Activated T-cell treated with anti-CD3 and anti-CD28 coated beads for 24 hours (primary cell): ENCODE measurements around the gene SCART1.
"Not testable (repeated sequence)": the region's sequence is repeated elsewhere in the genome, so short reads cannot be mapped to it uniquely, and the experiment has no call there.

Experiments used
- DNase-seq: peaks from one replicate; pipeline ENCODE4 v3.0.0-alpha.2; 2020; ENCODE audit warnings: low read depth

The SCART1 gene

GRCh38 chr10:133453516-133454203 lies at the start of gene SCART1:
TSS of gene SCART1 (plus strand) at chr10:133453945. CDS start at chr10:133453998, 53 bp downstream.
- no peak for DNase-seq

- no peak for DNase-seq
Observed at GRCh38 chr10:133405272-133405671, 48.5 kb upstream of the SCART1 start.

- DNase-seq: no peak
Observed at GRCh38 chr10:133405844-133406527, 47.8 kb upstream of the SCART1 start.

- no peak for DNase-seq
Observed at GRCh38 chr10:133411523-133412380, 42.0 kb upstream of the SCART1 start.

DNA sequence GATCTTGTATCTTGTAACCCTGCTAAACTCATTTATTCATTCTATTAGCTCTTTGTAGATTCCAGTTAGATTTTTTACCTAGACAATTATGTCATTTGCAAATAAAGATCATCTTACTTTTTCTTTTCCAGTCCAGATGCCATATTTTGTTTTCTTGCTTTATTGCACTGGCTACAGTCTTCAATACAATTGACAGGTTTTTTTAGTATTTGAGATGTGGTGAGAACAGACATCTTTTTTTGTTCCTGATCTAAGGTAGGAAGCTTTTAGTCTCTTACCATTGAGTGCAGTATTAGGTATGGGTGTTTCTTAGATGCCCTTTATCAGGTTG lies 41.4 kb upstream of the SCART1 start:
- DNase-seq: no peak

DNA sequence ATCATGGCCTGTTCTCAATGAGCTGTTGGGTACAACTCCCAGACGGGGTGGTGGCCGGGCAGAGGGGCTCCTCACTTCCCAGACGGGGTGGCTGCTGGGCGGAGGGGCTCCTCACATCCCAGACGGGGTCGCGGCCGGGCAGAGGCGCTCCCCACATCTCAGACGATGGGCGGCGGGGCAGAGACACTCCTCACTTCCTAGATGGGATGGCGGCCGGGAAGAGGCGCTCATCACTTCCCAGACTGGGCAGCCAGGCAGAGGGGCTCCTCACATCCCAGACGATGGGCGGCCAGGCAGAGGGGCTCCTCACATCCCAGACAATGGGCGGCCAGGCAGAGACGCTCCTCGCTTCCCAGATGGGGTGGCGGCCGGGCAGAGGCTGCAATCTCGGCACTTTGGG lies 39.3 kb upstream of the SCART1 start:
- DNase-seq: not testable (repeated sequence)

GRCh38 chr10:133415752-133416151 lies 38.0 kb upstream of the SCART1 start:
- DNase-seq: no peak

DNA sequence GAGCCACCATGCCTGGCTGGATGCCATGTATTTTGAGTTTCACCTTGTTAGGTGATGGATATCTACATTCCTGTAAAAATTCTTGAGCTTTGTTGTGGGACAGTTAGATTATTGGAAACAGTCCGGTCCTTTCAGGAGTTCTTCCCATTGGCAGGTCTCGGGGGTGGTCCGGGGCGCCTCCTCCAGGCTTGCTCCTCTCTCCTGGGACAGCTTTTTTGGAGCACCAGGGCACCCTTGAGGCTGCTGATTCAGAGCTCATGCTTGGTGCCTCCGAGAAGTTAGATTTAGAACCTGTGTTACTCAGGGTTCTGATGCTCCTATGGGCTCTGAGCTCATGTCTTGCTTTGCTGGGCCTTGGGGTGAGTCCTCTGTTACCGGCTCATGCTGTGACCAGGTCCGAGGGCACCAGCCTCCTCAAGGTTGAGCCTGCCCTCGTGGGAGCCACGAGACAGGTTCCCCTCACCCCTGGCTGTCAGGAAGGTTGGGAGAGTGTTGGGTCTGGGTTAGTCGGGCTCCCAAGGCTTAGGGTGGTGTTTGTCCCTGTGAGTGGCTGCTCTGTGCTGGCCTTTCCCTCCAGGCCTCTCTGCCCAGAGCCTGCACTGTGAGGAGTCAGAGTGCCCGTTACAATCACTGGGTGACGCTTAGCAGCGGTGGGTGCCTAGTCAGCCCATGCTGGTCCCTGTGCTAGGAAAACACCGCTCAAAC lies 35.3 kb upstream of the SCART1 start:
- no peak for DNase-seq

- no peak for DNase-seq
Observed at GRCh38 chr10:133419211-133419950, 34.4 kb upstream of the SCART1 start.

DNA sequence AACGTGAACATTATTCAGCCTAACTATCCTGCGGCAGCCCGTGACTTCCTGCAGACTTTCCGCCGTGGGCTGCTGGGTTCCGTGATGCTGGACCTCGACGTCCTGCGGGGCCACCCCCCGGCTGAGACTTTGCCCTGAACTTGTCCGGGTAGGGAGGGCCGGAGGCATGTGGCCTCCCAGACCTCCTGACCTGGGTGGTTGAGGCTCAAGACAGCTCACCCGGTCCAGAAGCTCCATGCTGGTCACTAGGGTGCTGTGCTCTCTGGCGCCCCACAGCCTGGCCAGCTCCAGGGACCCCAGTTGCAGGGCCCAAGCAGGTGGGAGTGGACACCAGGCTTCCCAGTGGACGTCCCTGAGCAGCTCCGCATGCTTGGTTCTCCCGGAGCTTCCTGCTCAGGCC lies 33.7 kb upstream of the SCART1 start:
- DNase-seq: no peak

GRCh38 chr10:133420579-133420978 lies 33.2 kb upstream of the SCART1 start:
- DNase-seq: no peak

DNA sequence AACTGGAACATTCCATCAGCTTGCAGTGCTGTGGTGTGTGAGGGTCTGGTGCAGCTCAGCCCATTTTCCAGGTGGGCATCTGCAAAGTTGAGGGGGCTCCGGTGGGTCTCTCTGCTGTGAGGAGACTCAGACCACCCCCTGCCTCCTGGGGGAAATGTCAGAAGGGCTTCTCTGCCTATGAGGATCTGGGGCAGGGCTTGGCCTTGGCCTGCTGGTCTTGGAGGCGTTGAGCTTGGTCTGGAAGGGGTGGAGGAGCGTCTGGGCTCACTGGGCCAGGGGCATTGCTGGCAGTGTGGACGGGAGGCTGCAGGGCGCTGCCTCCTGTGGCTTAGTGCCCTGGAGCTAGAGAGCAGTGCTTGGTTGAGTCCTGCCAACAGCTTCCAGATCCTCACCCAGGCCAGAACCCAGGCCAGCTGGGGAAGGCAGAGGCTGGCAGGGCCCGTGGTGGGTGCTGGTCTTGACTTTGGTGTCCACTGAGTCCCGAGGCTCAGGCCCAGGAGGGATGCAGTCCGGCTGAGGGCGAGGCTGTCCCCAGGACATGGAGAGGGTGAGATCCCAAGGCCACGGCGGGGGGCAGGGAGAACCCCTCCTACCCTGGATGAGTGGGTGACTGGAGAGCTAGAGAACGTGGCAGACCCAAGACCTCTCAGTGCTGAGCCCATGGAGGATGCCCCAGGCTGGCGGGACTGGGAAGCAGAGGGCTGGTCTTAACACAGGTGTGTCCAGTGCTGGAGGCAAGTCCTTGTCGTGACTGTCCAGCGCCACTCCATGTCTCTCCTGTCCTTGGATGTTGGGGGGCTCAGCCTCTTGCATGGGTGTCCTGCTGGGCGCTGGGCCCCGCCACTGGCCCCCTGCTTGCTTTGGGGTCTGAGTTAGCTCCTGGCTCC lies 32.2 kb upstream of the SCART1 start:
- no peak for DNase-seq

- no peak for DNase-seq
Observed at GRCh38 chr10:133422223-133422806, 31.4 kb upstream of the SCART1 start.

DNA sequence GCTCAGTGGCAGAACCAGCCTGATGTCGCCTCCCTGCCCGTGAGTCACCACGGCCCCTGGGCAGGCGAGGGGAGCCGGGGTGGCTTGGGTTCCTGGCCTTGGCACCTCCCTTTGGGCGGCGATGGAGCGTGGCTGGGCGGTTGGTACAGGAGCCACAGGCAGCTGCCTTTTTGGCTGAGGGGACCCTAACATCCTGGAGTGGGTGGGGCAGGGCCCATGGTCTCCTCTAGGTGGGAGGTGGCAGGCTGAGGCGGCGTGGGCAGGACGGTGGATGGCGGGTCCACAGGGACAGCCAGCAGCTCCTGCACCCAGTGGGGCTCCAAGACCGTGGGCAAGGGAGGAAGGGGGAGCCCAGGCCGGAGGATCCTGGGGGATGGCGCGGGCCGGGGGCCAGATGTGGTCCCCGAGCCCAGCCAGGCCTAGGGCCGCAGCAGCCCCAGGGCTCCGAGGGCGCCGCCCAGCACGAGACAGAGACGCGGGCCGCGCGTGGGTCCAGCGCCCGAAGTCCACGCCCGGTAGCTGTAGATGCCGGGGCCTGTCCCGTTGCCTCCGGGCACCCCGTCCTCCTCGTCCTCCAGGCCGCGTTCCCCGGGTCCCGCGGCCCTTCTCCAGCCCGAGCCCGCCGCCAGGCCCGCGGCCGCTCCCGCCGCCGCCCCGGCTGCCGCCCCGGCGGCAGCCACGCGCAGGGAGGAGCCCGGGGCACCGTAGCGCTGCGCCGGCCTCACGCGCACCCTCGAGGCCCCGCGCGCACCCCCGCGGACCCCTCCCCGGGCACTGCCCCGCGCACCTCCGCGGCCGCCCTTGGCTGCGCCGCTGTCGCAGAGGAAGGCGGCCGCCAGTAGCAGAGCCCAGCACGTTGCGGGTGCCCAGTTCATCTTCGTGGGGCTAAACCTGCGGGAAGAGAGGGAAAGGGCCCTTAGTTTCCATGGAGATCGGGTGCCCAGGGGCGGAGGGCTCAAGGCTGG lies 30.7 kb upstream of the SCART1 start:
- no peak for DNase-seq

DNA sequence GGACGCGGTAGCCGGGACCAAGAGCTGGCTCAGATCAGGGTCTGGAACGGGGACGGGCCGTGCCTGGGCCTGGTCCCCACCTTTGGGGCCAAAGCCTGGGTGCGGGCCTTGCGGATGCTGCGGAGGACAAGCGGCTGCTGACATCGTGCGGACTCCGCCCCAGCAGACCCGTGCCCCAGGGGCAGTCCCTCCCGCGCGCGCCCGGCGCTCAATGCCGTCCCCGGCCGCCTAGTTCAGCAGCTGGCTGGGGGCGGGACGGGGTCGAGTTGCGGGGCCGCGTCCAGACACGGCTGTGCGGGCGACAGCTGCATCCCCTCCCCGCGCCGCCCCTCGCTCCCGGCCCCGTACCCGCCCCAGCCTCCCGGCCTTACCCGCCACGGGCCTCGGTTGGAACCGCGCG lies 29.6 kb upstream of the SCART1 start:
- not testable (repeated sequence) for DNase-seq

GRCh38 chr10:133424601-133425000 lies 29.1 kb upstream of the SCART1 start, which contains the start of gene SPRN:
TSS of gene SPRN (minus strand) at chr10:133424625. CDS start at chr10:133423681, 944 bp downstream.
- not testable (repeated sequence) for DNase-seq

DNA sequence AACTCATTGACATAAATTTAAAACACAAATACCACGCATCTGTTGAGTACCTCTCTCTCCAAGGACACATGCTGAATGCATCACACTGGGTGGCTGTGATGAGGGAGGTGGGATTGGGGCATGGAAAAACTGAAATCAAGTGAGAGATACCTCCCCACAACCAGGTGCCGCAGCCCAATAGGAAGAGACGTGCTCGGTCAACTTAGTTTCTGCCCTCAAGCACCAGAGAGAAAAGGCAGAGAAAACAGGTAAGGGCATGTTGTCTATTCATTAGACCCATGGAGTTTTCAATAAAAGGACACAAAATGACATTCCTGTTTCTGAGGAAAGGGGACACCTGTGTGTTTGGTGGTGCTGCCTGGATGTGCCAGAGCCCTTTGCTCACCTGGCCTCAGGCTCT lies 24.2 kb upstream of the SCART1 start:
- DNase-seq: not testable (repeated sequence)

DNA sequence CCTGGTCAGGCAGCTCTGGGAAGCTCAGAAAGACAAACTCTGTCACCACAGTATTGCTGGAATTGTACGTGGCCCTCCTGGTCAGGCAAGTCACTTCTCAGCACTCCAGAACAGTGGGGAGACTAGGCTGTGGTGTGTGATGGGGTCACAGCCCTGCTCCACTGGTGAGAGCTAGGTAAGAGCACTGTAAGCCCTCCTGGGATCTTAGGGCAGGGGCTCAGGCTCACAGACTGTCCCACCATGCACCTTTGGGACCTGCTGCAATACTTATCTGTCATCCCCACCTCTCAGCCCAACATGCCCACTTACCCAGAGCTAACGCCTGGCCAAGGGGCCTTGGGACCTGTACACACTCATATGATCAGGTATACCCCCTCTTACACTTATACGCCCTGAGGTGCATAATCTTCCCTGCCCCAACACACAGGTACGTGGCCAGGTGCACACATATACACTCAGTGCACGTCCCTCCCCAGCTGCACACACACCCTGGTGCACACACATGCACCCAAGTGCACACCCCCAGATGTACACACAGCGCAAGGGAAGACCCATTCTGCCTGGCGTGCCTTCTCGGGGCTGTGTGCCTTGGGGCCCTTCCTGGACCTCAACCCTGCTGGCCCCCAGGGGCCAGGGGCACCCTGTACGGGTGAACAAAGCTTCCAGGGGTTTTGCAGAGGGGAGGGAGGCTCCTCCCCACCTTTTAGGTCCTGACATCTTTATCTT lies 21.7 kb upstream of the SCART1 start:
- not testable (repeated sequence) for DNase-seq
